ENCODE measurements around the gene KCNG2. TPM values are rescaled to one million over a fixed set of nuclear protein-coding genes. Genes with fewer than 3 reads are reported as not detected.

Gene KCNG2
- polyA plus RNA-seq, 1 donor from 2014 or later, result not detected

- H3K4me3 ChIP-seq (ENCODE audit: low read length), result no peak overlapping the region
- no peaks in the 10 kb centered on the region for H4K20me1 ChIP-seq (ENCODE audit: insufficient read depth)
- no peaks in the 10 kb centered on the region for H3K9me2 ChIP-seq (ENCODE audit: insufficient read depth, low read length)
- no peaks in the 10 kb centered on the region for H3F3A ChIP-seq (ENCODE audit: insufficient read depth, low read length, poor library complexity, severe bottlenecking)
- H3K4me2 ChIP-seq (ENCODE audit: low read length), result no peak overlapping the region
- TF ChIP-seq TAF1 (IDR thresholded peaks at IDR 0.05; ENCODE audit: low read depth) (no peak), EP300 (conservative IDR thresholded peaks at IDR 0.05; ENCODE audit: poor library complexity, severe bottlenecking) (no peak), MXI1 (conservative IDR thresholded peaks at IDR 0.05; ENCODE audit: poor library complexity, severe bottlenecking) (no peak), POLR2AphosphoS5 (IDR thresholded peaks at IDR 0.05) (no peak), EZH2 (IDR thresholded peaks at IDR 0.05; ENCODE audit: borderline replicate concordance, insufficient read depth, low read length, poor library complexity, severe bottlenecking) (no peak)
- TF ChIP-seq, protein P1, sequence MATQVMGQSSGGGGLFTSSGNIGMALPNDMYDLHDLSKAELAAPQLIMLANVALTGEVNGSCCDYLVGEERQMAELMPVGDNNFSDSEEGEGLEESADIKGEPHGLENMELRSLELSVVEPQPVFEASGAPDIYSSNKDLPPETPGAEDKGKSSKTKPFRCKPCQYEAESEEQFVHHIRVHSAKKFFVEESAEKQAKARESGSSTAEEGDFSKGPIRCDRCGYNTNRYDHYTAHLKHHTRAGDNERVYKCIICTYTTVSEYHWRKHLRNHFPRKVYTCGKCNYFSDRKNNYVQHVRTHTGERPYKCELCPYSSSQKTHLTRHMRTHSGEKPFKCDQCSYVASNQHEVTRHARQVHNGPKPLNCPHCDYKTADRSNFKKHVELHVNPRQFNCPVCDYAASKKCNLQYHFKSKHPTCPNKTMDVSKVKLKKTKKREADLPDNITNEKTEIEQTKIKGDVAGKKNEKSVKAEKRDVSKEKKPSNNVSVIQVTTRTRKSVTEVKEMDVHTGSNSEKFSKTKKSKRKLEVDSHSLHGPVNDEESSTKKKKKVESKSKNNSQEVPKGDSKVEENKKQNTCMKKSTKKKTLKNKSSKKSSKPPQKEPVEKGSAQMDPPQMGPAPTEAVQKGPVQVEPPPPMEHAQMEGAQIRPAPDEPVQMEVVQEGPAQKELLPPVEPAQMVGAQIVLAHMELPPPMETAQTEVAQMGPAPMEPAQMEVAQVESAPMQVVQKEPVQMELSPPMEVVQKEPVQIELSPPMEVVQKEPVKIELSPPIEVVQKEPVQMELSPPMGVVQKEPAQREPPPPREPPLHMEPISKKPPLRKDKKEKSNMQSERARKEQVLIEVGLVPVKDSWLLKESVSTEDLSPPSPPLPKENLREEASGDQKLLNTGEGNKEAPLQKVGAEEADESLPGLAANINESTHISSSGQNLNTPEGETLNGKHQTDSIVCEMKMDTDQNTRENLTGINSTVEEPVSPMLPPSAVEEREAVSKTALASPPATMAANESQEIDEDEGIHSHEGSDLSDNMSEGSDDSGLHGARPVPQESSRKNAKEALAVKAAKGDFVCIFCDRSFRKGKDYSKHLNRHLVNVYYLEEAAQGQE (IDR thresholded peaks at IDR 0.05; ENCODE audit: borderline replicate concordance), result no peak
- no peaks in the 10 kb centered on the region for H3K27me3 ChIP-seq (ENCODE audit: insufficient read depth, low read depth, low read length)
- H3K27ac ChIP-seq (ENCODE audit: low read length), result no peak overlapping the region
- H2AFZ ChIP-seq (ENCODE audit: low read depth, low read length), result no peak overlapping the region
- no peak overlapping the region for H3K9ac ChIP-seq (ENCODE audit: low read length)
- no peaks in the 10 kb centered on the region for H3K79me2 ChIP-seq (replicated peaks; ENCODE audit: insufficient read depth, low read length)
- peaks cover 9% of the 10 kb centered on the region for H3K9me3 ChIP-seq (ENCODE audit: low read length)
- H3K36me3 ChIP-seq (ENCODE audit: insufficient read depth, low read length), result peaks cover 6% of the 10 kb centered on the region
These were observed 104.9 kb downstream of the KCNG2 start for GRCh38 chr18:79902640-79903039.

- Histone ChIP-seq H3K79me2 (replicated peaks; ENCODE audit: insufficient read depth, low read length) (no peaks in the 10 kb centered on the region), H3K4me3 (ENCODE audit: low read length) (no peak overlapping the region), H3K9ac (ENCODE audit: low read length) (no peak overlapping the region), H3K36me3 (ENCODE audit: insufficient read depth, low read length) (peaks cover 6% of the 10 kb centered on the region), H3K27me3 (ENCODE audit: insufficient read depth, low read depth, low read length) (no peaks in the 10 kb centered on the region), H3K9me2 (ENCODE audit: insufficient read depth, low read length) (no peaks in the 10 kb centered on the region), H3F3A (ENCODE audit: insufficient read depth, low read length, poor library complexity, severe bottlenecking) (no peaks in the 10 kb centered on the region), H3K4me2 (ENCODE audit: low read length) (no peak overlapping the region), H4K20me1 (ENCODE audit: insufficient read depth) (no peaks in the 10 kb centered on the region), H2AFZ (ENCODE audit: low read depth, low read length) (no peak overlapping the region), H3K27ac (ENCODE audit: low read length) (no peak overlapping the region), H3K9me3 (ENCODE audit: low read length) (peaks cover 9% of the 10 kb centered on the region)
- TF ChIP-seq TAF1 (IDR thresholded peaks at IDR 0.05; ENCODE audit: low read depth), result no peak
- TF ChIP-seq, protein P1 (IDR thresholded peaks at IDR 0.05; ENCODE audit: borderline replicate concordance), result no peak
These were observed 105.4 kb downstream of the KCNG2 start for GRCh38 chr18:79903071-79903635.
